Measurements from ENCODE around the gene CPEB1.

DNA sequence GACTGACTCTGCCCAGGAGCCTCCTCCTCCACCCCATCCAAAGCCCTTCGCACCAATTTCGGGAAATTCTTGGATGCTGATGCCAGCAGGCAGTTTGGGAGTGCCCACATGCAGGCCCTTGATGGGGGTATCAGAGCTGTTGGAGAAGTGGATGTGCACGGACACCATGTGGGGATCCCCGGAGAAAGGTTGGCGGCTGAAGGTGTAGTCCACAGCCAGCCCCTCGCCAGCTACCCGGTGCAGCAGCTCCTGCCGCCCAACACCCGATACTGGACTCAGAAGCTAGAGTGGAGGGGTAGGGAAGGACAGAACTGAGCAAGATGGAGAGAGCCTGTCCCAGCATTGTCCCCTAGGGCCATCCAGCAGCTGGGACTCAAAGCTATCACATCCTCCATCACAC lies 15.5 kb upstream of the CPEB1 start:
- no peak for TF ChIP-seq POLR2AphosphoS5 (IDR thresholded peaks at IDR 0.05; ENCODE audit: low read depth)
- TF ChIP-seq, protein P1, sequence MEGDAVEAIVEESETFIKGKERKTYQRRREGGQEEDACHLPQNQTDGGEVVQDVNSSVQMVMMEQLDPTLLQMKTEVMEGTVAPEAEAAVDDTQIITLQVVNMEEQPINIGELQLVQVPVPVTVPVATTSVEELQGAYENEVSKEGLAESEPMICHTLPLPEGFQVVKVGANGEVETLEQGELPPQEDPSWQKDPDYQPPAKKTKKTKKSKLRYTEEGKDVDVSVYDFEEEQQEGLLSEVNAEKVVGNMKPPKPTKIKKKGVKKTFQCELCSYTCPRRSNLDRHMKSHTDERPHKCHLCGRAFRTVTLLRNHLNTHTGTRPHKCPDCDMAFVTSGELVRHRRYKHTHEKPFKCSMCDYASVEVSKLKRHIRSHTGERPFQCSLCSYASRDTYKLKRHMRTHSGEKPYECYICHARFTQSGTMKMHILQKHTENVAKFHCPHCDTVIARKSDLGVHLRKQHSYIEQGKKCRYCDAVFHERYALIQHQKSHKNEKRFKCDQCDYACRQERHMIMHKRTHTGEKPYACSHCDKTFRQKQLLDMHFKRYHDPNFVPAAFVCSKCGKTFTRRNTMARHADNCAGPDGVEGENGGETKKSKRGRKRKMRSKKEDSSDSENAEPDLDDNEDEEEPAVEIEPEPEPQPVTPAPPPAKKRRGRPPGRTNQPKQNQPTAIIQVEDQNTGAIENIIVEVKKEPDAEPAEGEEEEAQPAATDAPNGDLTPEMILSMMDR (conservative IDR thresholded peaks at IDR 0.05; ENCODE audit: low read depth in 2 of 2), result no peak
- TF ChIP-seq, protein P2, sequence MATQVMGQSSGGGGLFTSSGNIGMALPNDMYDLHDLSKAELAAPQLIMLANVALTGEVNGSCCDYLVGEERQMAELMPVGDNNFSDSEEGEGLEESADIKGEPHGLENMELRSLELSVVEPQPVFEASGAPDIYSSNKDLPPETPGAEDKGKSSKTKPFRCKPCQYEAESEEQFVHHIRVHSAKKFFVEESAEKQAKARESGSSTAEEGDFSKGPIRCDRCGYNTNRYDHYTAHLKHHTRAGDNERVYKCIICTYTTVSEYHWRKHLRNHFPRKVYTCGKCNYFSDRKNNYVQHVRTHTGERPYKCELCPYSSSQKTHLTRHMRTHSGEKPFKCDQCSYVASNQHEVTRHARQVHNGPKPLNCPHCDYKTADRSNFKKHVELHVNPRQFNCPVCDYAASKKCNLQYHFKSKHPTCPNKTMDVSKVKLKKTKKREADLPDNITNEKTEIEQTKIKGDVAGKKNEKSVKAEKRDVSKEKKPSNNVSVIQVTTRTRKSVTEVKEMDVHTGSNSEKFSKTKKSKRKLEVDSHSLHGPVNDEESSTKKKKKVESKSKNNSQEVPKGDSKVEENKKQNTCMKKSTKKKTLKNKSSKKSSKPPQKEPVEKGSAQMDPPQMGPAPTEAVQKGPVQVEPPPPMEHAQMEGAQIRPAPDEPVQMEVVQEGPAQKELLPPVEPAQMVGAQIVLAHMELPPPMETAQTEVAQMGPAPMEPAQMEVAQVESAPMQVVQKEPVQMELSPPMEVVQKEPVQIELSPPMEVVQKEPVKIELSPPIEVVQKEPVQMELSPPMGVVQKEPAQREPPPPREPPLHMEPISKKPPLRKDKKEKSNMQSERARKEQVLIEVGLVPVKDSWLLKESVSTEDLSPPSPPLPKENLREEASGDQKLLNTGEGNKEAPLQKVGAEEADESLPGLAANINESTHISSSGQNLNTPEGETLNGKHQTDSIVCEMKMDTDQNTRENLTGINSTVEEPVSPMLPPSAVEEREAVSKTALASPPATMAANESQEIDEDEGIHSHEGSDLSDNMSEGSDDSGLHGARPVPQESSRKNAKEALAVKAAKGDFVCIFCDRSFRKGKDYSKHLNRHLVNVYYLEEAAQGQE (IDR thresholded peaks at IDR 0.05; ENCODE audit: unreplicated experiment), result no peak
- TF ChIP-seq CREB1 (CRISPR knock-in tag; IDR thresholded peaks at IDR 0.05; ENCODE audit: low read depth), result no peak
- no peak for TF ChIP-seq EZH2 (IDR thresholded peaks at IDR 0.05; ENCODE audit: low read depth, unreplicated experiment)
- TF ChIP-seq EZH2phosphoT487 (IDR thresholded peaks at IDR 0.05; ENCODE audit: unreplicated experiment), result no peak
- TF ChIP-seq, protein P3, sequence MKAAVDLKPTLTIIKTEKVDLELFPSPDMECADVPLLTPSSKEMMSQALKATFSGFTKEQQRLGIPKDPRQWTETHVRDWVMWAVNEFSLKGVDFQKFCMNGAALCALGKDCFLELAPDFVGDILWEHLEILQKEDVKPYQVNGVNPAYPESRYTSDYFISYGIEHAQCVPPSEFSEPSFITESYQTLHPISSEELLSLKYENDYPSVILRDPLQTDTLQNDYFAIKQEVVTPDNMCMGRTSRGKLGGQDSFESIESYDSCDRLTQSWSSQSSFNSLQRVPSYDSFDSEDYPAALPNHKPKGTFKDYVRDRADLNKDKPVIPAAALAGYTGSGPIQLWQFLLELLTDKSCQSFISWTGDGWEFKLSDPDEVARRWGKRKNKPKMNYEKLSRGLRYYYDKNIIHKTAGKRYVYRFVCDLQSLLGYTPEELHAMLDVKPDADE (IDR thresholded peaks at IDR 0.05), result no peak
- no peak for TF ChIP-seq ZNF331 (CRISPR knock-in tag; IDR thresholded peaks at IDR 0.05; ENCODE audit: low read depth)
- no peak for TF ChIP-seq JUNB (IDR thresholded peaks at IDR 0.05; ENCODE audit: unreplicated experiment)
- no peak for TF ChIP-seq ZNF114 (CRISPR knock-in tag; IDR thresholded peaks at IDR 0.05)
- TF ChIP-seq NANOG (IDR thresholded peaks at IDR 0.05; ENCODE audit: borderline replicate concordance), result no peak
- no peak for TF ChIP-seq STAT1 (IDR thresholded peaks at IDR 0.05; ENCODE audit: unreplicated experiment)
